Mesenchymal stem cell (in vitro differentiated cells and primary cell): ENCODE measurements around the gene SSC4D.

Experiments used
- DNase-seq: peaks from one replicate; pipeline ENCODE4 v3.0.0-alpha.2; 2013
- H2AFZ ChIP-seq: one replicate; pipeline ENCODE4 v1.6.1; 2013; ENCODE audit warnings: low read depth, mild to moderate bottlenecking, control low read depth, inconsistent platforms, low read length, moderate library complexity
- H2AK5ac ChIP-seq: 2 replicates; pipeline ENCODE4 v1.6.1; 2013; ENCODE audit warnings: low read length, moderate library complexity, mild to moderate bottlenecking, inconsistent platforms; ENCODE audit not compliant: severe bottlenecking
- H2BK120ac ChIP-seq: one replicate; pipeline ENCODE4 v1.6.1; 2013; ENCODE audit warnings: low read depth, mild to moderate bottlenecking, inconsistent platforms, low read length, moderate library complexity
- H2BK12ac ChIP-seq, 2 experiments: one replicate each; pipeline ENCODE4 v1.6.1; 2013; ENCODE audit warnings: inconsistent platforms in 2 of 2, low read length in 2 of 2, mild to moderate bottlenecking in 2 of 2, moderate library complexity in 2 of 2, control low read depth in 1 of 2
- H2BK15ac ChIP-seq: one replicate; pipeline ENCODE4 v1.6.1; 2013; ENCODE audit warnings: mild to moderate bottlenecking, low read depth, inconsistent platforms; ENCODE audit not compliant: poor library complexity, severe bottlenecking
- H2BK5ac ChIP-seq: 2 replicates; pipeline ENCODE4 v1.6.1; 2013; ENCODE audit warnings: low read depth, mild to moderate bottlenecking, low read length, control low read depth, inconsistent platforms; ENCODE audit not compliant: poor library complexity, severe bottlenecking
- H3K14ac ChIP-seq, 2 experiments: one replicate each; pipeline ENCODE4 v1.6.1; 2013; ENCODE audit warnings: inconsistent platforms in 2 of 2, low read length in 2 of 2, control low read depth in 1 of 2, mild to moderate bottlenecking in 1 of 2, moderate library complexity in 1 of 2
- H3K18ac ChIP-seq, 2 experiments: one replicate each; pipeline ENCODE4 v1.6.1; 2013; ENCODE audit warnings: inconsistent platforms in 2 of 2, low read length in 2 of 2, control low read depth in 1 of 2, low read depth in 1 of 2, mild to moderate bottlenecking in 1 of 2
- H3K23ac ChIP-seq, 2 experiments: one replicate each; pipeline ENCODE4 v1.6.1; 2013; ENCODE audit warnings: inconsistent platforms in 2 of 2, low read length in 2 of 2, mild to moderate bottlenecking in 2 of 2, moderate library complexity in 2 of 2, control low read depth in 1 of 2
- H3K27ac ChIP-seq: 2 replicates; pipeline ENCODE4 v1.5.1; 2013; ENCODE audit warnings: mild to moderate bottlenecking, moderate library complexity, low read length, control low read depth, inconsistent platforms; ENCODE audit not compliant: poor library complexity, severe bottlenecking
- H3K27me3 ChIP-seq, 2 experiments: 2 replicates each; pipeline versions ENCODE4 v1.6.1 to v1.7.0; 2013; ENCODE audit warnings: low read length in 2 of 2, mild to moderate bottlenecking in 2 of 2, moderate library complexity in 2 of 2, control low read depth in 1 of 2, inconsistent platforms in 1 of 2; ENCODE audit not compliant: control insufficient read depth in 1 of 2, insufficient read depth in 1 of 2
- H3K36me3 ChIP-seq, 2 experiments: 2 replicates each; pipeline versions ENCODE4 v1.6.1 to v1.7.0; 2013; ENCODE audit warnings: low read length in 2 of 2, control low read depth in 1 of 2, inconsistent platforms in 1 of 2, low read depth in 1 of 2, mild to moderate bottlenecking in 1 of 2; ENCODE audit not compliant: insufficient read depth in 2 of 2, control insufficient read depth in 1 of 2
- H3K4ac ChIP-seq, 2 experiments: one replicate each; pipeline ENCODE4 v1.6.1; 2013; ENCODE audit warnings: inconsistent platforms in 2 of 2, low read length in 2 of 2, mild to moderate bottlenecking in 2 of 2, moderate library complexity in 2 of 2, control low read depth in 1 of 2, low read depth in 1 of 2
- H3K4me1 ChIP-seq: 2 replicates; pipeline ENCODE4 v1.6.1; 2013; ENCODE audit warnings: low read depth, low read length, control low read depth; ENCODE audit not compliant: control insufficient read depth, insufficient read depth
- H3K4me2 ChIP-seq: 2 replicates; pipeline ENCODE4 v1.6.1; 2013; ENCODE audit warnings: low read length, mild to moderate bottlenecking, inconsistent platforms; ENCODE audit not compliant: poor library complexity, severe bottlenecking
- H3K4me3 ChIP-seq, 2 experiments: 2 replicates each; pipeline versions ENCODE4 v1.5.1 to v1.7.0; 2013; ENCODE audit warnings: low read length in 2 of 2, mild to moderate bottlenecking in 2 of 2, control low read depth in 1 of 2, low read depth in 1 of 2; ENCODE audit not compliant: insufficient read depth in 1 of 2
- H3K79me1 ChIP-seq: replicated peaks from 2 replicates; pipeline ENCODE4 v1.6.1; 2013; ENCODE audit warnings: mild to moderate bottlenecking, control low read depth, low read length, inconsistent platforms; ENCODE audit not compliant: poor library complexity, severe bottlenecking
- H3K9ac ChIP-seq: 2 replicates; pipeline ENCODE4 v1.7.0; 2013; ENCODE audit warnings: mild to moderate bottlenecking, low read length, moderate library complexity
- H3K9me3 ChIP-seq: 2 replicates; pipeline ENCODE4 v1.7.0; 2013; ENCODE audit warnings: mild to moderate bottlenecking, low read length; ENCODE audit not compliant: control insufficient read depth
- H4K8ac ChIP-seq: one replicate; pipeline ENCODE4 v1.6.1; 2013; ENCODE audit warnings: inconsistent platforms, mild to moderate bottlenecking, low read length, moderate library complexity
- H4K91ac ChIP-seq: one replicate; pipeline ENCODE4 v1.6.1; 2013; ENCODE audit warnings: mild to moderate bottlenecking, low read length, inconsistent platforms
- WGBS: methylation state at CpG from one replicate; pipeline ENCODE4 v1.1.7; 2013; ENCODE audit warnings: mixed read lengths; 5-methylcytosine and 5-hydroxymethylcytosine counted together

The SSC4D gene

GRCh38 chr7:76354516-76354915 is 55.0 kb downstream of the SSC4D start:
- no peaks in the 10 kb centered on the region for H3K27me3 ChIP-seq
- H3K79me1 ChIP-seq: no peaks in the 10 kb centered on the region
- no peak overlapping the region for H2BK15ac ChIP-seq
- H2BK12ac ChIP-seq: no peak overlapping the region
- no peak overlapping the region for H3K4ac ChIP-seq
- H2AFZ ChIP-seq: no peak overlapping the region
- no peak overlapping the region for H3K9ac ChIP-seq
- WGBS: 100% methylated on average over 2 of the region's 4 CpGs
- no peak overlapping the region for H3K23ac ChIP-seq
- H3K14ac ChIP-seq: no peak overlapping the region
- H2BK5ac ChIP-seq: no peak overlapping the region
- H2AK5ac ChIP-seq: no peak overlapping the region
- H3K9me3 ChIP-seq: no peaks in the 10 kb centered on the region
- H3K36me3 ChIP-seq: peaks cover 22 to 52% of the 10 kb centered on the region in 2 experiments
- H3K27ac ChIP-seq: no peak overlapping the region
- peak overlapping the region in 1 of 2 experiments; percentile 89 for H3K4me3 ChIP-seq
- no peak overlapping the region for H3K18ac ChIP-seq
- no peak for DNase-seq
- H2BK120ac ChIP-seq: peak overlapping the region; percentile 49
- no peak overlapping the region for H3K4me2 ChIP-seq
- H3K4me1 ChIP-seq: peaks cover 8% of the 10 kb centered on the region
- no peak overlapping the region for H4K8ac ChIP-seq
- H4K91ac ChIP-seq: no peak overlapping the region

- Histone ChIP-seq H3K79me1 (no peaks in the 10 kb centered on the region), H3K4me3 (no peak overlapping the region), H3K4me1 (peaks cover 8% of the 10 kb centered on the region), H3K27me3 (no peaks in the 10 kb centered on the region), H2BK15ac (no peak overlapping the region), H3K18ac (no peak overlapping the region), H3K14ac (no peak overlapping the region), H3K9ac (no peak overlapping the region), H2BK5ac (no peak overlapping the region), H4K8ac (no peak overlapping the region), H3K27ac (no peak overlapping the region), H3K23ac (no peak overlapping the region), H2AK5ac (no peak overlapping the region), H3K9me3 (no peaks in the 10 kb centered on the region), H2BK12ac (no peak overlapping the region), H4K91ac (no peak overlapping the region), H2BK120ac (peak overlapping the region; percentile 27), H3K4me2 (no peak overlapping the region), H3K4ac (no peak overlapping the region), H2AFZ (no peak overlapping the region), H3K36me3 (peaks cover 22 to 57% of the 10 kb centered on the region in 2 experiments)
- DNase-seq: no peak
- WGBS: 100% methylated on average over 4 of the region's 5 CpGs
Measured at GRCh38 chr7:76353744-76354143, 55.8 kb downstream of the SSC4D start.

- no peak overlapping the region for H2BK12ac ChIP-seq
- 69% methylated on average over 5 of the region's 6 CpGs for WGBS
- no peak overlapping the region for H2AFZ ChIP-seq
Measured at GRCh38 chr7:76352193-76352592, 57.3 kb downstream of the SSC4D start.

GRCh38 chr7:76351372-76351771 is 58.1 kb downstream of the SSC4D start:
- 91% methylated on average over 6 of the region's 7 CpGs for WGBS
- H2BK5ac ChIP-seq: no peak overlapping the region
- no peak overlapping the region for H4K8ac ChIP-seq
- H3K4me2 ChIP-seq: no peak overlapping the region
- H4K91ac ChIP-seq: no peak overlapping the region
- no peak overlapping the region for H3K9ac ChIP-seq
- no peak overlapping the region for H3K23ac ChIP-seq
- H2BK15ac ChIP-seq: no peak overlapping the region
- H3K27ac ChIP-seq: no peak overlapping the region
- H3K9me3 ChIP-seq: no peaks in the 10 kb centered on the region
- H3K18ac ChIP-seq: no peak overlapping the region
- DNase-seq: no peak
- no peaks in the 10 kb centered on the region for H3K27me3 ChIP-seq
- no peak overlapping the region for H3K14ac ChIP-seq
- H2AFZ ChIP-seq: no peak overlapping the region
- H3K4me1 ChIP-seq: peaks cover 11% of the 10 kb centered on the region
- H2AK5ac ChIP-seq: no peak overlapping the region
- no peaks in the 10 kb centered on the region for H3K79me1 ChIP-seq
- H2BK12ac ChIP-seq: no peak overlapping the region
- no peak overlapping the region for H2BK120ac ChIP-seq
- H3K4ac ChIP-seq: no peak overlapping the region
- H3K4me3 ChIP-seq: peak overlapping the region in 1 of 2 experiments; percentile 11
- peaks cover 39 to 68% of the 10 kb centered on the region in 2 experiments for H3K36me3 ChIP-seq

More at GRCh38 chr7:76352193-76352592, 57.3 kb downstream of the SSC4D start:
- Histone ChIP-seq H2BK5ac (peak overlapping the region; percentile 44), H3K4ac (no peak overlapping the region), H3K36me3 (peaks cover 31 to 68% of the 10 kb centered on the region in 2 experiments), H3K23ac (no peak overlapping the region), H4K91ac (no peak overlapping the region), H4K8ac (peak overlapping the region; percentile 28), H3K4me1 (peaks cover 13% of the 10 kb centered on the region), H3K79me1 (no peaks in the 10 kb centered on the region), H3K27me3 (no peaks in the 10 kb centered on the region), H3K9ac (peak overlapping the region; percentile 51), H3K18ac (no peak overlapping the region), H2BK15ac (no peak overlapping the region), H3K9me3 (no peaks in the 10 kb centered on the region), H2AK5ac (no peak overlapping the region), H3K14ac (no peak overlapping the region), H2BK120ac (no peak overlapping the region), H3K4me2 (peak overlapping the region; percentile 65), H3K4me3 (peak overlapping the region in 1 of 2 experiments; percentile 11), H3K27ac (peak overlapping the region; percentile 45)
- peak; percentile 42 for DNase-seq
